A673 (cell line): ENCODE data around the gene GBA3.

Source experiments
- CTCF ChIP-seq: fragments of 300-800, 200-600 bp; sonication (generic); conservative IDR thresholded peaks from 2 replicates; pipeline ENCODE4 v1.5.1; 2017; ENCODE audit warnings: low read depth, mild to moderate bottlenecking, antibody characterized with exemption, low read length, moderate library complexity, mixed read lengths
- EZH2 ChIP-seq: fragments of 200-600 bp; sonication (generic); IDR thresholded peaks from 2 replicates; pipeline ENCODE4 v1.6.1; 2017; ENCODE audit warnings: borderline replicate concordance, low read depth, mild to moderate bottlenecking, mixed read lengths, antibody characterized with exemption, low read length; ENCODE audit not compliant: poor library complexity, severe bottlenecking

GRCh38 chr4:22670956-22671355 lies 21.8 kb upstream of the GBA3 start:
- no peak for TF ChIP-seq CTCF
- no peak for TF ChIP-seq EZH2
